Nephron (organoid): ENCODE results near the gene PDYN.
A peak's percentile ranks its signal among the peaks of the same experiment; 100 is the strongest.

Experiments
- H3K27ac Mint-ChIP-seq, 3 experiments: 2 replicates each; pipeline ENCODE4 v1.8.0; 2020; ENCODE audit warnings: mixed read lengths in 3 of 3, mild to moderate bottlenecking in 2 of 3, moderate library complexity in 1 of 3
- H3K27me3 Mint-ChIP-seq: 2 replicates; pipeline ENCODE4 v1.8.0; 2021; ENCODE audit warnings: low read depth, mild to moderate bottlenecking, moderate library complexity, mixed read lengths
- H3K36me3 Mint-ChIP-seq: 2 replicates; pipeline ENCODE4 v1.8.0; 2020; ENCODE audit warnings: low read depth, mixed read lengths
- H3K4me1 Mint-ChIP-seq: 2 replicates; pipeline ENCODE4 v1.8.0; 2020; ENCODE audit warnings: mixed read lengths
- H3K4me3 Mint-ChIP-seq, 3 experiments: 2 replicates each; pipeline ENCODE4 v1.8.0; 2020; ENCODE audit warnings: mild to moderate bottlenecking in 3 of 3, mixed read lengths in 3 of 3, moderate library complexity in 2 of 3
- H3K9me3 Mint-ChIP-seq: 2 replicates; pipeline ENCODE4 v1.8.0; 2020; ENCODE audit warnings: mixed read lengths
- TF ChIP-seq, protein P1 (sequence below), 3 experiments: fragments of 200-600 bp; sonication (generic); IDR thresholded peaks; one replicate each; pipeline ENCODE4 v1.5.0; 2021; ENCODE audit warnings: antibody characterized with exemption in 3 of 3; ENCODE audit not compliant: unreplicated experiment in 3 of 3

The PDYN gene

GRCh38 chr20:1934721-1935573 is 58.9 kb downstream of the PDYN start:
- Mint-ChIP-seq H3K27ac (peak overlapping the region in 2 of 3 experiments; percentile 9 to 53), H3K4me1 (peaks cover 56% of the 10 kb centered on the region), H3K4me3 (no peak overlapping the region), H3K36me3 (peaks cover 4% of the 10 kb centered on the region), H3K27me3 (peaks cover 18% of the 10 kb centered on the region), H3K9me3 (no peaks in the 10 kb centered on the region)
- TF ChIP-seq, protein P1, sequence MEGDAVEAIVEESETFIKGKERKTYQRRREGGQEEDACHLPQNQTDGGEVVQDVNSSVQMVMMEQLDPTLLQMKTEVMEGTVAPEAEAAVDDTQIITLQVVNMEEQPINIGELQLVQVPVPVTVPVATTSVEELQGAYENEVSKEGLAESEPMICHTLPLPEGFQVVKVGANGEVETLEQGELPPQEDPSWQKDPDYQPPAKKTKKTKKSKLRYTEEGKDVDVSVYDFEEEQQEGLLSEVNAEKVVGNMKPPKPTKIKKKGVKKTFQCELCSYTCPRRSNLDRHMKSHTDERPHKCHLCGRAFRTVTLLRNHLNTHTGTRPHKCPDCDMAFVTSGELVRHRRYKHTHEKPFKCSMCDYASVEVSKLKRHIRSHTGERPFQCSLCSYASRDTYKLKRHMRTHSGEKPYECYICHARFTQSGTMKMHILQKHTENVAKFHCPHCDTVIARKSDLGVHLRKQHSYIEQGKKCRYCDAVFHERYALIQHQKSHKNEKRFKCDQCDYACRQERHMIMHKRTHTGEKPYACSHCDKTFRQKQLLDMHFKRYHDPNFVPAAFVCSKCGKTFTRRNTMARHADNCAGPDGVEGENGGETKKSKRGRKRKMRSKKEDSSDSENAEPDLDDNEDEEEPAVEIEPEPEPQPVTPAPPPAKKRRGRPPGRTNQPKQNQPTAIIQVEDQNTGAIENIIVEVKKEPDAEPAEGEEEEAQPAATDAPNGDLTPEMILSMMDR (IDR thresholded peaks at IDR 0.05; ENCODE audit: unreplicated experiment in 3 of 3): no peak

GRCh38 chr20:1934156-1934555 is 59.7 kb downstream of the PDYN start:
- no peak overlapping the region for H3K4me3 Mint-ChIP-seq
- H3K9me3 Mint-ChIP-seq: no peaks in the 10 kb centered on the region
- peak overlapping the region in 2 of 3 experiments; percentile 53 to 57 for H3K27ac Mint-ChIP-seq
- peaks cover 56% of the 10 kb centered on the region for H3K4me1 Mint-ChIP-seq
- peaks cover 22% of the 10 kb centered on the region for H3K27me3 Mint-ChIP-seq
- TF ChIP-seq, protein P1 (IDR thresholded peaks at IDR 0.05; ENCODE audit: unreplicated experiment in 3 of 3): no peak
- peaks cover 4% of the 10 kb centered on the region for H3K36me3 Mint-ChIP-seq

- Mint-ChIP-seq H3K27me3 (peaks cover 26% of the 10 kb centered on the region), H3K36me3 (peaks cover 4% of the 10 kb centered on the region), H3K27ac (peak overlapping the region in 1 of 3 experiments; percentile 57), H3K9me3 (no peaks in the 10 kb centered on the region), H3K4me3 (no peak overlapping the region), H3K4me1 (peaks cover 56% of the 10 kb centered on the region)
- TF ChIP-seq, protein P1 (IDR thresholded peaks at IDR 0.05; ENCODE audit: unreplicated experiment in 3 of 3): no peak
Observed at GRCh38 chr20:1933465-1933870, 60.4 kb downstream of the PDYN start.

DNA sequence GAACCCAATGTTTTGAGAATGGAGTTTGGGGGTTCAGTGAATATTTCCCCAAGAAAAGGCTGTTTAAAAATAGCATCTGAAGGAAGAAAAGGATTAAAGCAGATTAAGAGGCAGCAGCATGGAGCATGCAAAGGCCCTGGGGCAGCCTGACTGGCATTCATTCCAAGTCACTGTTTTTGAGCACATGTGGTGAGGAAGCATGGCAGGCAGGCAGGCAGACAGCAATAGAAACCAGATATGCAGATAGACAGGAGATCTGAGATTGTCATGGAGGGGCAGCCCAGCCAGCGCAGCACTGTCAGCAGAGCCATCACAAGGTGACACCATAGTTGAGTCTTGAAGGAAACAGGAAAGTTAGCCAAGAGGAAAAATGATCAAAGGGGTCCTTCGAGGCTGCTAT is 60.9 kb downstream of the PDYN start:
- Mint-ChIP-seq H3K9me3 (no peaks in the 10 kb centered on the region), H3K4me3 (no peak overlapping the region), H3K36me3 (no peaks in the 10 kb centered on the region), H3K4me1 (peaks cover 51% of the 10 kb centered on the region), H3K27me3 (peaks cover 29% of the 10 kb centered on the region), H3K27ac (no peak overlapping the region)
- TF ChIP-seq, protein P1 (IDR thresholded peaks at IDR 0.05; ENCODE audit: unreplicated experiment in 3 of 3): no peak

DNA sequence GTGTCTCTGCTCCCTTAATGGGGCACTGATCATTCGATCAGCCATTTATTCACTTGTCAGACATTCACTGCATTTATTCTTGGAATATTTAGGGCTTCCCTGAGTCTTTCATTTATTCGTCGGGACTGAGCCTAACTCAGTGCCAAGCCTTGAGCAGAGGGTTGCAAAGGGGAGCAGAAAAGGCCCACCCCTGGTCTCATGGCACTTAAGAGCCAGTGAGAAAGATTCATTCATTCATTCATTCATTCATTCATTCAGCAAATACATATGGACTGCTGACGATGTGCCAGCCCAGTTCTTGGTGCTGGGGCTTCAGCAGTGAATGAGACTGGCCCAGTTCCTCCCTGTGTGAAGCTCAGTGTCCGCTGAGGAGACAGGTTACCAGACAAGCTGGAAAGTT is 62.0 kb downstream of the PDYN start:
- no peak overlapping the region for H3K4me3 Mint-ChIP-seq
- H3K4me1 Mint-ChIP-seq: peaks cover 49% of the 10 kb centered on the region
- H3K36me3 Mint-ChIP-seq: no peaks in the 10 kb centered on the region
- TF ChIP-seq, protein P1 (IDR thresholded peaks at IDR 0.05; ENCODE audit: unreplicated experiment in 3 of 3): no peak
- H3K9me3 Mint-ChIP-seq: no peaks in the 10 kb centered on the region
- H3K27ac Mint-ChIP-seq: no peak overlapping the region
- H3K27me3 Mint-ChIP-seq: peaks cover 29% of the 10 kb centered on the region

DNA sequence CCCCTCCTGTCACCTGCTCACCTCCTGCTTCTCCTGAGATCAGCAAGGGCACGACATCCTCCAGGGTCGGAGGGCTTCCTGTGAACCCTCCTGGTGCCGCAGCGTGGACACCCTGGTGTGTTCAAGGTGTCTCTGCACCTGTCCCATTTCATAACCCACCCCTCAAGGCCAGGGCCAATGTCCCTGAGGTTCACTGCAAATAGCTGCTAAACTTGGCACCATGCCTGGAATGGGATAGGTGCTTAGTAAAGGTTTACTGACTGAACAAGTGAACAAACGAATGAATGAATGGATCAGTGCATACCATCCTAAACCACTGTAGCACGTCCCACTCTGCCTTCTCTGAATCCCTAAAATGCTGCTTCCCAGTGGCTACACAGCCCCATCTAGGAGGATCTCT is 63.7 kb downstream of the PDYN start:
- H3K9me3 Mint-ChIP-seq: no peaks in the 10 kb centered on the region
- no peaks in the 10 kb centered on the region for H3K36me3 Mint-ChIP-seq
- H3K4me1 Mint-ChIP-seq: peaks cover 32% of the 10 kb centered on the region
- H3K27ac Mint-ChIP-seq: no peak overlapping the region
- H3K27me3 Mint-ChIP-seq: peaks cover 24% of the 10 kb centered on the region
- H3K4me3 Mint-ChIP-seq: no peak overlapping the region
- TF ChIP-seq, protein P1 (IDR thresholded peaks at IDR 0.05; ENCODE audit: unreplicated experiment in 3 of 3): no peak
